Measurements from ENCODE around the gene ZNF804A. TPM values are rescaled to one million over a fixed set of nuclear protein-coding genes. Genes with fewer than 3 reads are reported as not detected.

The ZNF804A gene
- total and polyA plus RNA-seq, 2 of the 4 experiments (the other 2 are of a cell fraction): 2.2 to 2.7 TPM

GRCh38 chr2:184692141-184692734 is 93.9 kb downstream of the ZNF804A start:
- H3K4me2 ChIP-seq (ENCODE audit: low read depth, low read length): no peak overlapping the region
- no peak overlapping the region for H2AK9ac ChIP-seq (replicated peaks; ENCODE audit: low read depth, low read length, poor library complexity)
- no peak for TF ChIP-seq MXI1 (IDR thresholded peaks at IDR 0.05; ENCODE audit: borderline replicate concordance, low read depth, low read length)
- no peak for TF ChIP-seq POLR2A (IDR thresholded peaks at IDR 0.05; ENCODE audit: low read depth, low read length)
- no peak for TF ChIP-seq CTCF (conservative IDR thresholded peaks at IDR 0.05; ENCODE audit: low read depth, low read length)
- TF ChIP-seq, protein P1, sequence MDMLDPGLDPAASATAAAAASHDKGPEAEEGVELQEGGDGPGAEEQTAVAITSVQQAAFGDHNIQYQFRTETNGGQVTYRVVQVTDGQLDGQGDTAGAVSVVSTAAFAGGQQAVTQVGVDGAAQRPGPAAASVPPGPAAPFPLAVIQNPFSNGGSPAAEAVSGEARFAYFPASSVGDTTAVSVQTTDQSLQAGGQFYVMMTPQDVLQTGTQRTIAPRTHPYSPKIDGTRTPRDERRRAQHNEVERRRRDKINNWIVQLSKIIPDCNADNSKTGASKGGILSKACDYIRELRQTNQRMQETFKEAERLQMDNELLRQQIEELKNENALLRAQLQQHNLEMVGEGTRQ (IDR thresholded peaks at IDR 0.05; ENCODE audit: low read depth, low read length): no peak
- no peak for TF ChIP-seq NFE2L2 (IDR thresholded peaks at IDR 0.05; ENCODE audit: low read depth, low read length)
- TF ChIP-seq ELK1 (IDR thresholded peaks at IDR 0.05; ENCODE audit: borderline replicate concordance, low read depth, low read length): no peak
- no peak for TF ChIP-seq RFX5 (IDR thresholded peaks at IDR 0.05; ENCODE audit: low read depth, low read length)
- no peak for TF ChIP-seq SMC3 (IDR thresholded peaks at IDR 0.05; ENCODE audit: low read depth, low read length)
- no peak for TF ChIP-seq MAZ (IDR thresholded peaks at IDR 0.05; ENCODE audit: borderline replicate concordance, low read depth, low read length)
- no peak for TF ChIP-seq RCOR1 (IDR thresholded peaks at IDR 0.05; ENCODE audit: insufficient replicate concordance, low read length)
- TF ChIP-seq FOS (IDR thresholded peaks at IDR 0.05; ENCODE audit: low read depth, low read length): no peak
- no peak for TF ChIP-seq CHD1 (IDR thresholded peaks at IDR 0.05; ENCODE audit: low read depth, low read length)
- TF ChIP-seq MAFK (IDR thresholded peaks at IDR 0.05; ENCODE audit: low read depth, low read length): no peak
- no peak for TF ChIP-seq BHLHE40 (IDR thresholded peaks at IDR 0.05; ENCODE audit: low read depth, low read length)
- no peak for TF ChIP-seq CEBPB (IDR thresholded peaks at IDR 0.05; ENCODE audit: low read depth, low read length)
- TF ChIP-seq RAD21 (IDR thresholded peaks at IDR 0.05; ENCODE audit: low read length): no peak
- no peaks in the 10 kb centered on the region; a peak in 1 of 4 replicates for H3K79me1 ChIP-seq (ENCODE audit: low read depth in 1 of 2, low read length in 2 of 2)
- H4K91ac ChIP-seq (ENCODE audit: insufficient read depth, low read depth, low read length): no peak overlapping the region
- no peak overlapping the region for H2BK120ac ChIP-seq (ENCODE audit: low read depth, low read length)
- in situ Hi-C loops (cut with MboI; ENCODE audit: low sequenced_read_pairs) (no loop called here), dilution Hi-C loops (cut with HindIII; ENCODE audit: low sequenced_read_pairs, unreplicated experiment) (no loop called here), intact Hi-C loops (cut with micrococcal nuclease) (no loop called here)
- WGBS, 2 experiments (ENCODE audit: extremely low coverage in 2 of 2, insufficient read length in 1 of 2): 80% methylated on average over 1 of the region's 3 CpGs; no CpG with 5 or more reads in 1 of the 2 experiments
- H3K4me1 ChIP-seq (ENCODE audit: control insufficient read depth, insufficient read depth, low read length): no peaks in the 10 kb centered on the region
- H3K18ac ChIP-seq (ENCODE audit: low read depth, low read length): no peak overlapping the region
- no peaks in the 10 kb centered on the region for H3K9me1 ChIP-seq (ENCODE audit: insufficient read depth, low read length)
- ChIA-PET POLR2A (ENCODE audit: unreplicated experiment) (no interaction called here), CTCF (no interaction called here)
- H2BK5ac ChIP-seq (ENCODE audit: low read depth, low read length, poor library complexity, severe bottlenecking): no peak overlapping the region
- no peak overlapping the region for H3K14ac ChIP-seq (replicated peaks; ENCODE audit: low read depth, low read length)
- no peaks in the 10 kb centered on the region for H3K27me3 ChIP-seq (ENCODE audit: control insufficient read depth, insufficient read depth, low read length)
- H4K8ac ChIP-seq (ENCODE audit: low read depth in 2 of 2, low read length in 2 of 2): no peak overlapping the region
- H3K4ac ChIP-seq (ENCODE audit: low read depth, low read length): no peak overlapping the region
- H3K23ac ChIP-seq (ENCODE audit: low read depth, low read length): no peak overlapping the region
- H4K20me1 ChIP-seq (ENCODE audit: insufficient read depth, low read length): no peaks in the 10 kb centered on the region
- H4K5ac ChIP-seq (ENCODE audit: low read depth, low read length): no peak overlapping the region
- H2AFZ ChIP-seq (replicated peaks; ENCODE audit: low read length, poor library complexity): no peak overlapping the region
- no TSS peak for BruUV-seq (replicated peaks)
- no peaks in the 10 kb centered on the region for H3K9me3 ChIP-seq (ENCODE audit: control insufficient read depth, insufficient read depth, low read length)
- H3K9ac ChIP-seq (ENCODE audit: low read depth, low read length): no peak overlapping the region
- H3K27ac ChIP-seq (ENCODE audit: insufficient read depth, low read length): no peak overlapping the region
- no peak overlapping the region for H2BK15ac ChIP-seq (ENCODE audit: low read depth, low read length)
- no peak overlapping the region for H2AK5ac ChIP-seq (ENCODE audit: low read depth, low read length)
- DNase-seq: no peak
- H3K4me3 ChIP-seq (ENCODE audit: insufficient read depth, low read depth, low read length): no peak overlapping the region
- no peaks in the 10 kb centered on the region for H3K36me3 ChIP-seq (ENCODE audit: control insufficient read depth, insufficient read depth, low read length)
- no peak overlapping the region for H3K56ac ChIP-seq (ENCODE audit: extremely low read depth, insufficient read depth, low read length)
- H2BK20ac ChIP-seq (ENCODE audit: low read depth, low read length): no peak overlapping the region
- ATAC-seq (ENCODE audit: low read depth): no peak; the same call in 1 of the 2 replicates
